ENCODE measurements around the gene CEBPZOS. TPM values are rescaled to one million over a fixed set of nuclear protein-coding genes. Genes with fewer than 3 reads are reported as not detected.

CEBPZOS gene
- total and polyA plus RNA-seq, 2 donors: 27.2 to 27.8 TPM

- H3K4me1 ChIP-seq (ENCODE audit: insufficient read depth): peaks cover 1% of the 10 kb centered on the region
- peak within 1 kb of the TSS; percentile 78 for H3K4me3 ChIP-seq (ENCODE audit: low read depth, low read length)
- WGBS: under 1% methylated on average over 73 of the region's 73 CpGs
- H3K27ac ChIP-seq (ENCODE audit: low read depth): peak within 1 kb of the TSS; percentile 96
- peak; percentile 89 for DNase-seq (ENCODE audit: extremely low spot score)
- no peaks in the 10 kb centered on the region for H3K36me3 ChIP-seq (ENCODE audit: insufficient read depth)
Measured at GRCh38 chr2:37231241-37232130, 35.2 kb downstream of the CEBPZOS start, which contains the start of the genes CEBPZ and NDUFAF7. Gene CEBPZ (minus strand): TSS chr2:37231596. CDS start chr2:37231567, 29 bp downstream. Gene NDUFAF7 (plus strand): TSS chr2:37231658. CDS start chr2:37231706, 48 bp downstream.

GRCh38 chr2:37232131-37232933 lies 36.0 kb downstream of the CEBPZOS start:
- Histone ChIP-seq H3K36me3 (ENCODE audit: insufficient read depth) (peaks cover under 1% of the 10 kb centered on the region), H3K4me1 (ENCODE audit: insufficient read depth) (peaks cover 1% of the 10 kb centered on the region), H3K4me3 (ENCODE audit: low read depth, low read length) (peak overlapping the region; percentile 78), H3K27ac (ENCODE audit: low read depth) (no peak overlapping the region)
- DNase-seq (ENCODE audit: extremely low spot score): no peak
- WGBS: 10% methylated on average over 18 of the region's 18 CpGs

- Histone ChIP-seq H3K4me3 (ENCODE audit: low read depth, low read length) (no peak overlapping the region), H3K36me3 (ENCODE audit: insufficient read depth) (peaks cover 1% of the 10 kb centered on the region), H3K4me1 (ENCODE audit: insufficient read depth) (no peaks in the 10 kb centered on the region), H3K27ac (ENCODE audit: low read depth) (no peak overlapping the region)
- DNase-seq (ENCODE audit: extremely low spot score): no peak
- 90% methylated on average over 4 of the region's 4 CpGs for WGBS
Measured at GRCh38 chr2:37243435-37243834, 47.1 kb downstream of the CEBPZOS start.

- 79% methylated on average over 4 of the region's 4 CpGs for WGBS
- Histone ChIP-seq H3K36me3 (ENCODE audit: insufficient read depth) (peaks cover 1% of the 10 kb centered on the region), H3K4me1 (ENCODE audit: insufficient read depth) (no peaks in the 10 kb centered on the region), H3K27ac (ENCODE audit: low read depth) (no peak overlapping the region), H3K4me3 (ENCODE audit: low read depth, low read length) (no peak overlapping the region)
- DNase-seq (ENCODE audit: extremely low spot score): no peak
Measured at GRCh38 chr2:37244017-37244416, 47.7 kb downstream of the CEBPZOS start.

GRCh38 chr2:37244755-37245154 lies 48.5 kb downstream of the CEBPZOS start:
- WGBS: 98% methylated on average over 3 of the region's 3 CpGs
- H3K36me3 ChIP-seq (ENCODE audit: insufficient read depth): peaks cover 1% of the 10 kb centered on the region
- no peak overlapping the region for H3K4me3 ChIP-seq (ENCODE audit: low read depth, low read length)
- DNase-seq (ENCODE audit: extremely low spot score): no peak
- H3K27ac ChIP-seq (ENCODE audit: low read depth): no peak overlapping the region
- no peaks in the 10 kb centered on the region for H3K4me1 ChIP-seq (ENCODE audit: insufficient read depth)

GRCh38 chr2:37246205-37246604 lies 49.9 kb downstream of the CEBPZOS start:
- Histone ChIP-seq H3K27ac (ENCODE audit: low read depth) (no peak overlapping the region), H3K4me3 (ENCODE audit: low read depth, low read length) (no peak overlapping the region), H3K36me3 (ENCODE audit: insufficient read depth) (peaks cover 1% of the 10 kb centered on the region), H3K4me1 (ENCODE audit: insufficient read depth) (no peaks in the 10 kb centered on the region)
- no peak for DNase-seq (ENCODE audit: extremely low spot score)

- Histone ChIP-seq H3K36me3 (ENCODE audit: insufficient read depth) (peaks cover 2% of the 10 kb centered on the region), H3K27ac (ENCODE audit: low read depth) (no peak overlapping the region), H3K4me1 (ENCODE audit: insufficient read depth) (no peaks in the 10 kb centered on the region), H3K4me3 (ENCODE audit: low read depth, low read length) (no peak overlapping the region)
- 82% methylated on average over 5 of the region's 5 CpGs for WGBS
- no peak for DNase-seq (ENCODE audit: extremely low spot score)
Measured at GRCh38 chr2:37250869-37251740, 54.8 kb downstream of the CEBPZOS start.

Other genes starting within 250 kb of the CEBPZOS start
- 34.9 TPM for gene STRN, start 230.0 kb upstream of the CEBPZOS start, total RNA-seq
- 8.2 TPM for gene STRN, start 230.0 kb upstream of the CEBPZOS start, polyA plus RNA-seq
- gene HEATR5B, start 112.1 kb upstream of the CEBPZOS start, total RNA-seq: 57.7 TPM
- 8.3 TPM for gene HEATR5B, start 112.1 kb upstream of the CEBPZOS start, polyA plus RNA-seq
- gene GPATCH11, start 112.0 kb upstream of the CEBPZOS start, total RNA-seq: 10.5 TPM
- gene GPATCH11, start 112.0 kb upstream of the CEBPZOS start, polyA plus RNA-seq: 4.8 TPM
- 82.3 TPM for gene EIF2AK2, start 39.5 kb upstream of the CEBPZOS start, total RNA-seq
- gene EIF2AK2, start 39.5 kb upstream of the CEBPZOS start, polyA plus RNA-seq: 11.5 TPM
- gene SULT6B1, start 7.8 kb upstream of the CEBPZOS start, total RNA-seq: not detected
- not detected for gene SULT6B1, start 7.8 kb upstream of the CEBPZOS start, polyA plus RNA-seq
- gene CEBPZ, start 35.1 kb downstream of the CEBPZOS start, total RNA-seq: 62.7 TPM
- 41.1 TPM for gene CEBPZ, start 35.1 kb downstream of the CEBPZOS start, polyA plus RNA-seq
- gene NDUFAF7, start 35.2 kb downstream of the CEBPZOS start, total RNA-seq: 25.2 TPM
- 11.2 TPM for gene NDUFAF7, start 35.2 kb downstream of the CEBPZOS start, polyA plus RNA-seq
- 99.9 TPM for gene PRKD3, start 128.3 kb downstream of the CEBPZOS start, total RNA-seq
- gene PRKD3, start 128.3 kb downstream of the CEBPZOS start, polyA plus RNA-seq: 15.5 TPM
- gene QPCT, start 148.1 kb downstream of the CEBPZOS start, total RNA-seq: 7.9 TPM
- gene QPCT, start 148.1 kb downstream of the CEBPZOS start, polyA plus RNA-seq: 11.4 TPM

Data from urinary bladder (tissue), 4 donors.